WI38 (cell line): ENCODE results near the gene ARHGAP24.
"Not testable (repeated sequence)": the region's sequence is repeated elsewhere in the genome, so short reads cannot be mapped to it uniquely, and the experiment has no call there.

Experiments used
- H3K4me3 ChIP-seq: 2 replicates; pipeline ENCODE4 v1.5.1; 2011; ENCODE audit warnings: low read depth, mild to moderate bottlenecking, control low read depth, low read length
- TF ChIP-seq, protein P1 (sequence below): IDR thresholded peaks from 2 replicates; pipeline ENCODE4 v1.5.1; 2012; ENCODE audit warnings: low read depth, mild to moderate bottlenecking, control low read depth, low read length

The ARHGAP24 gene

DNA sequence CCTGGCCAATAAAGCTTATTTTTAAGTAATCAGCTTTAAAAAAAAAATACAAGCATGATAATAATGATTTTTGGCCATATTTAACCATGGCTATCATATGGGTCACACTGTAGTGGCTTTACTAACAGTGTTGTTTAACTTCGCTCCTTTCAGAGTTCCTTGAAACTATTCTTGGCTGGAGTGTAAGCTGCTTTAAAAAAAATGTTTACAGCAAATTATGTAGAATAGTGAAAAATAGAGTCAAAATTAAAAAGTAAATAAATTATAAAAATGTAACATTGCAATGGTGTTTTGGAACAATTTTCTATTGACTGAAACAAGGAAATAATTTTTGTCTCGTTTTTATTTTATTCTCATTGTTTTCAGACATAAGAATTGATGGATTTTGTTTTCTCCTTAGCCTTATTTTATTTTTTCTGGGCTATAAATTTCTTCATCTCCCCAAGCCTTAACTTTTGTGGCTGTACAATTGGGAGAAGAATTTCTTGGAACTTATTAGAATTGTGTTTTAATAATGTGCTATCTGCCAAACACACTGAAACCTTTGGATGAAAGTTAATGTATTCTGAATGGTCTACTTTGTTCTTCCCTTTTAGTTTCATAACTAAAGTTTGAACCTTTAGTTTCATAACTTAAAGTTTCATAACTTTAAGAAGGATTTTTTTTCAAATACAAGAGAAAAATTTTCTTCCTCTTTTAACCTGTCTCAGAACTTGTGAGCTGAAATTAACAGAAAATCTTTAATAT, 182.0 kb downstream of the ARHGAP24 start:
- TF ChIP-seq, protein P1, sequence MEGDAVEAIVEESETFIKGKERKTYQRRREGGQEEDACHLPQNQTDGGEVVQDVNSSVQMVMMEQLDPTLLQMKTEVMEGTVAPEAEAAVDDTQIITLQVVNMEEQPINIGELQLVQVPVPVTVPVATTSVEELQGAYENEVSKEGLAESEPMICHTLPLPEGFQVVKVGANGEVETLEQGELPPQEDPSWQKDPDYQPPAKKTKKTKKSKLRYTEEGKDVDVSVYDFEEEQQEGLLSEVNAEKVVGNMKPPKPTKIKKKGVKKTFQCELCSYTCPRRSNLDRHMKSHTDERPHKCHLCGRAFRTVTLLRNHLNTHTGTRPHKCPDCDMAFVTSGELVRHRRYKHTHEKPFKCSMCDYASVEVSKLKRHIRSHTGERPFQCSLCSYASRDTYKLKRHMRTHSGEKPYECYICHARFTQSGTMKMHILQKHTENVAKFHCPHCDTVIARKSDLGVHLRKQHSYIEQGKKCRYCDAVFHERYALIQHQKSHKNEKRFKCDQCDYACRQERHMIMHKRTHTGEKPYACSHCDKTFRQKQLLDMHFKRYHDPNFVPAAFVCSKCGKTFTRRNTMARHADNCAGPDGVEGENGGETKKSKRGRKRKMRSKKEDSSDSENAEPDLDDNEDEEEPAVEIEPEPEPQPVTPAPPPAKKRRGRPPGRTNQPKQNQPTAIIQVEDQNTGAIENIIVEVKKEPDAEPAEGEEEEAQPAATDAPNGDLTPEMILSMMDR = no peak
- H3K4me3 ChIP-seq = no peak overlapping the region

DNA sequence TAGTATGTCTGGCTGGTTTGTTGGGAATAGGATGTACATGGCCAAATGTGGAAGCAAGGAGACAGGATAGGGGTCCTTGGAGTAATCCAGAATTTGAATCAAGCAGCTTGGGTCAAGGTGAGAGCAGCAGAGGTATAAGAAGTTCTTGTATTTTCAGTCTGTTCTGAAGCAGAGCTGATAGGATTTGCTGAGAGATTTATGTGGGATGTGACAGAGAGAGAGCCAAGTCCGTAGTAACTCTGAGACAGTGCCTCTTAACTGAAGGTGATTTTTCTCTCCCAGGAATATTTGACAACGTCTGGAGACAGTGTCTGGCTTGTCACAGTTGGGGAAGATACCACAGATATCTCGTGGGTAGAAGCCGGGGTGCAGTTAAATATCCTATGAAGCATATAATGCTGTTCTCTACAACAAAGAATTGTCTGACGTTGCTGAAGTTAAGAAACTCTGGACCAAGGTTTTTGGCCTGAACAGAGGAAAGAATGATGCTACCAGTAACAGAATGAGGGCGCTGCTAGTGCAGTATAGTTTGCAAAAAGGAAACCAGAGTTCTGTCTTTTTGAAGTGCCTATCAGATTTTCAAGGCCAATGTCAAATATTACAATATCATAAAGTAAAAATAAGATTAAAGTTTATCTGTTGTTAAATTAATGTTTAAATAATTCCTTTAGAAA, 184.0 kb downstream of the ARHGAP24 start:
- TF ChIP-seq, protein P1 = no peak
- no peak overlapping the region for H3K4me3 ChIP-seq

DNA sequence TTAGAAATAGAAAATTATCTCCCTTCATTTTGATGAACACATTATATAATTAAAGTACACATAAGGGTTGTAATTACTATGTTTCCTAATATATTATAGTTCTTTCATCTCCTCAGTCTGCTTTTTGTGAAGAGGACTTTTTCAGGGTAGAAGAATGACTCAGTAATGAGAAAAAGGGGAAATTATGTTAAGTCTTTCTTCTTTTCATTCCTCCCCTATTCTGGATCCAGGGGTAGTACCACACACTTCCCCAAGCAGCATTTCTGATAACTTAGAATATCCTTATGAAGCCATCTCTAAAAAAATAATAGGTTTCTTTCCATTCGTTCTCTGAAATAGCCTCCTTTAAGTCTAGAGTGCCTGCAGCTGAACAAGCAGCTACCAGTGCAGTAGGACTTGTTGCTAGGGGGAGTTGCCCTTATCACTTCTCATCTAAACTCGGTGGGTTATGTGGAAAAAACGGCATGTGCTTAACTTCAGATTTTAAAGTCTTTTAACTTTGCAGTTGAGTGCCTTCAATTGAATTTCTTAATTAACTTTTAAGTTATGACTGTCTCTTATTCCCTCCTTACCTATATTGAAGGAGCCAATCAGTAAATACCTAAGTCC, 184.8 kb downstream of the ARHGAP24 start:
- TF ChIP-seq, protein P1 = no peak
- no peak overlapping the region for H3K4me3 ChIP-seq

DNA sequence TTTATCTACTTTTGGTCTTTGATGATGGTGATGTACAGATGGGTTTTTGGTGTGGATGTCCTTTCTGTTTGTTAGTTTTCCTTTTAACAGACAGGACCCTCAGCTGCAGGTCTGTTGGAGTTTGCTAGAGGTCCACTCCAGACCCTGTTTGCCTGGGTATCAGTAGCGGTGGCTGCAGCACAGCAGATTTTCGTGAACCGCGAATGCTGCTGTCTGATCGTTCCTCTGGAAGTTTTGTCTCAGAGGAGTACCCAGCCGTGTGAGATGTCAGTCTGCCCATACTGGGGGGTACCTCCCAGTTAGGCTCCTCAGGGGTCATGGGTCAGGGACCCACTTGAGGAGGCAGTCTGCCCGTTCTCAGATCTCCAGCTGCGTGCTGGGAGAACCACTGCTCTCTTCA, 191.7 kb downstream of the ARHGAP24 start:
- not testable (repeated sequence) for H3K4me3 ChIP-seq

DNA sequence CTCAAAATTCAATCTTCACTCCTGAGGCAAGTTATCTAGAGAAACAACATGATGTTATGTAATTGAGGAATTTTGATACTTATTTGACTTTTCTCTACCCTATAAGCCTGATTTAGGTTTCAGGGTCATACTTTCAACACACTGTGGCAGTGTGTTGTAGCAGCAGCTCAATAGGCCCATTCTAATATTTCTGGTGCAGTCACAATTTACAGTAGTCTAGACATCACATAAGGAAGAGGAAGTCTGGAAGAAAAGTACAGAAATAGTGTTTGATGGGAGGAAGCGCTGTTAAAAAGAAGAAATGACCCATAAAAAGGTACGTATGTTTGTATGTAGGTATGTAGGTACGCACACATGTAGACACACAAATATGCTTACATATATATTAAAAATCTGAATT, 194.3 kb downstream of the ARHGAP24 start:
- TF ChIP-seq, protein P1 = no peak
- H3K4me3 ChIP-seq = no peak overlapping the region

DNA sequence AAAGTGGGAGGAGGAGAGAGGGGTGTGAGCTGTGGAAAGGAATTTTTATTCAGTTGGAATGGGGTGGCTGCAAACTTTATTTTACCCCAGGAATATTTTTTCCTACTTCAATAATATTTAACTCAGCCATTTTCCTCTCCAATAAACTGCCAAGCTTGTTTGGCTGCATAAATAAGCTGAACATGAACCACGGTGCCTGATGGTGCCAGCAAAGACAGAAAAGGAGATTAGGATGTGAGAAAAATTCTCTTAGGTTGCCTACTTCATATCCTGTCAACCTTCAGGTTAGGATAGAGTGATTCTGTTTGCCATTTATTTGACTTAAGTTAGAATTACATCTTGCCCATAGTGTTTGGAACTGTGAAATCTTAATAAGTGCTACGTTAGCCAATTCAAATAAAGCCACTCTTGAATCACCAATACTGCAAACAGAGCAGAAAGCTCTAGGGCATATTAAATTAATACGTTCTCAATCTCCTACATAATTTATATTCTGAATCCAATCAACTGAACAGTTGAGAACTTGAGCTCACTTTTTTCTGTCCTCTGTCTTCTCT, 195.1 kb downstream of the ARHGAP24 start:
- no peak overlapping the region for H3K4me3 ChIP-seq
- TF ChIP-seq, protein P1 = no peak

DNA sequence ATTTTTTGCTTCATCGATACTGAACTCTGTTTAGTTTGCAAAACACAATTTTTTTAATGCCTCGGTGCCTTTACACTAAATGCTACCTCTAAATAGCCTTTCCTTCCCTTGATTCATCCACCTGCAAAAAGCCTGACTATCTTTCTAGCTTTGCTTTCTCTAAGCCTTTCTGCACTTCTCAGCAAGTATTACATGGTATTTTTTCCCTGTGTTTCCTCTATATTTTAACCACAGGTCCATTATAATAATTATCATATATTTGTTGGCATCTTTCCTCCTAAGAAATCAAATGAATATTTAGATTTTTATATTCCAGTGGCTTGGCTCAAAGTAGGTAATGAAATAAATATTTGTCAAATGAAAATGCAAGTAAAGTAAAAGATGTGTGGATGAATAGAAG, 196.2 kb downstream of the ARHGAP24 start:
- TF ChIP-seq, protein P1 = no peak
- H3K4me3 ChIP-seq = no peak overlapping the region
